Activated naive CD8-positive, alpha-beta T cell treated with anti-CD3 and anti-CD28 coated beads for 36 hours (primary cell): ENCODE results near the gene GGT1. TPM values are rescaled to one million over a fixed set of nuclear protein-coding genes. Genes with fewer than 3 reads are reported as not detected.
"Not testable (repeated sequence)": the region's sequence is repeated elsewhere in the genome, so short reads cannot be mapped to it uniquely, and the experiment has no call there.

ENCODE experiments used
- DNase-seq: peaks from one replicate; pipeline ENCODE4 v3.0.0; 2021
- H3K27ac Mint-ChIP-seq: one replicate; pipeline ENCODE4 v1.8.0; 2022; ENCODE audit warnings: mild to moderate bottlenecking, moderate library complexity, mixed read lengths
- H3K27me3 Mint-ChIP-seq: one replicate; pipeline ENCODE4 v1.8.0; 2022; ENCODE audit warnings: mild to moderate bottlenecking, mixed read lengths
- H3K36me3 Mint-ChIP-seq: one replicate; pipeline ENCODE4 v1.8.0; 2021; ENCODE audit warnings: mild to moderate bottlenecking, mixed read lengths
- H3K4me1 Mint-ChIP-seq: one replicate; pipeline ENCODE4 v1.8.0; 2021; ENCODE audit warnings: mixed read lengths
- H3K4me3 Mint-ChIP-seq: one replicate; pipeline ENCODE4 v1.8.0; 2022; ENCODE audit warnings: mild to moderate bottlenecking, moderate library complexity, mixed read lengths
- H3K9me3 Mint-ChIP-seq: one replicate; pipeline ENCODE4 v1.8.0; 2022; ENCODE audit warnings: mixed read lengths
- total RNA-seq, 2 experiments: library from RNA; stranded (reverse); gene quantifications; one replicate each; pipeline ENCODE4 v1.2.3, GENCODE V29; 2021

GGT1 gene
- total RNA-seq, 2 experiments from 2014 or later, result 11.1 to 12.3 TPM

DNA sequence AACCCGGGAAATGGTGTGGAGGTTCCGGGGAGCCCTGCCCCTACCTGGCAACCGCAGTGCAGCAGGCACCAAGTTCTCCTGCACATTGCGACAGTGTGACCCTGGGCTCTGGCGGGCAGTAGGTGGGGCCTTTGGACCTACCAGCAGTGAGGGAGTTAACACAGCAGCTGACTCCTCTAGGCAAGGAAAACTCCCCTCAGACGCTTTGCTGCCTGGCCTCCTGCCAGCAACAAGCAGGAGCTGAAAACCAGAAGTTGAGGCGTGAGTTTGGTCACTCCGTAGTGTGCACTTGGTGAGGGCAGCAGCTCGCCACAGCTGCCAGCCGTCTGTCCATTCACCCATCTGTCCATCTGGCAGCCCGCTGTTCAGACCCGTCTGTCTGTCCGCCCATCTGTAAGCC is 29.6 kb downstream of the GGT1 start:
- peaks cover 13% of the 10 kb centered on the region for H3K4me1 Mint-ChIP-seq
- H3K36me3 Mint-ChIP-seq, H3K27ac Mint-ChIP-seq, H3K9me3 Mint-ChIP-seq, H3K27me3 Mint-ChIP-seq, H3K4me3 Mint-ChIP-seq, DNase-seq: not testable (repeated sequence)

DNA sequence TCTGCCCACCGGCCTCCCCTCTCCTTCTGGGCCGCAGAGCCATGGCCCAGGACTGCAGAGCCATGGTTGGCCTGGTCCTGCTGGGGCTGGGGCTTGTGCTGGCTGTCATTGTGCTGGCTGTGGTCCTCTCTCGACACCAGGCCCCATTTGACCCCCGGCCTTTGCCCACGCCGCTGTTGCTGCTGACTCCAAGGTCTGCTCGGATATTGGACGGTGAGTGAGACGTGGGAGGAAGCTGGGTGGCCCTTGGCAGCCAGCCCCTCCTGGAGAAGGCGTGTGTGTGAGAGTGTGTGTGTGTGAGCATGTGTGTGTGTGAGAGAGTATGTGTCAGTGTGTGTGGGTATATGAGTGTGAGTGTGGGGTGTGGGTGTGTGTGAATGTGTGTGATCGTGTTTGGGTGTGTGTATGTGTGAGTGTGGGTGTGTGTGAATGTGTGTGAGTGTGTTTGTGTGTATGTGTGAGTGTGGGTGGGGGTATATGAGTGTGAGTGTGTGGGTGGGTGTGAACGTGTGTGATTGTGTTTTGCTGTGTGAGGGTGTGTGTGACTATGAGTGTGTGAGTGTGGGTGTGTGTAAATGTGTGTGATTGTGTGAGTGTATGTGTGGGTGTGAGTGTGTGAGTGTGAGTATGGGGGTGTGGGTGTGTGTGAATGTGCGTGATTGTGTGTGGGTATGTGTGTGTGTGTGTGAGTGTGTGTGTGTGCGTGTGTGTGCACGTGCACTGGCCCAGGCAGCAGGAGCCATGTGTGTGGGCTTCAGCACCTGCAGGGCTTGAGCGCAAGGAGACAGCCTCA is 30.4 kb downstream of the GGT1 start:
- not testable (repeated sequence) for H3K36me3 Mint-ChIP-seq, H3K27ac Mint-ChIP-seq, DNase-seq, H3K27me3 Mint-ChIP-seq, H3K4me3 Mint-ChIP-seq, H3K9me3 Mint-ChIP-seq
- H3K4me1 Mint-ChIP-seq, result peaks cover 13% of the 10 kb centered on the region

DNA sequence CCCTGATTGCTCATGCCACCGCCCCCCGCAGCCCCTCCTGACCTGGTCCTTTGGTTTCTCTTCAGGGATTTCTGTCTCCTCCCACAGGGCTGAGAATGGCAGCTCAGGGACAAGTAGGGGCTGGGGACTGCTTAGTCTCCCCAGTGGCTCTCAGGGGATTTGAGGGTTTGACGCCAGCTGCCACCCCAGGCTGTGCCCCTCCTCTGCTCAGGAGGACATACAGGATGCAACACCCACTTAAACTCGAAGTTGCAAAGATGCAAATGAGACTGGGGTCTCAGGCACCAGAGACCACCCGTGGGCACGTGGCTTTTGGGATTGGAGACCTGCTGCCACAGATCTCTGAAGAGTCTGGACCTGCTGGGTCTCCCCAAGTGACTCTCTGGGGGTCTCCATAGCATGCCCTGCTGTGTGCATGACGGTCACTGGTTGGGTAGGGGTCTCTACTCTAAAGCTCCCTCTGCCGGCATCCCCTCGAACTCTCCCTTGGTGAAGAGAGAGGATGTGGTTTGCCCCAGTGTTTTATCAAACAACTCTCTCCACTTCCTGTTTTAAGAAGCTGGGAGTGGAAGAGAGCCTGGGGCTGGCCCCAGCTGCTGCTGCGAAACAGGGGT is 31.9 kb downstream of the GGT1 start:
- H3K4me1 Mint-ChIP-seq, result peaks cover 13% of the 10 kb centered on the region
- H3K4me3 Mint-ChIP-seq, H3K27me3 Mint-ChIP-seq, H3K9me3 Mint-ChIP-seq, H3K27ac Mint-ChIP-seq, H3K36me3 Mint-ChIP-seq: not testable (repeated sequence)
- DNase-seq, result peak; percentile 8

DNA sequence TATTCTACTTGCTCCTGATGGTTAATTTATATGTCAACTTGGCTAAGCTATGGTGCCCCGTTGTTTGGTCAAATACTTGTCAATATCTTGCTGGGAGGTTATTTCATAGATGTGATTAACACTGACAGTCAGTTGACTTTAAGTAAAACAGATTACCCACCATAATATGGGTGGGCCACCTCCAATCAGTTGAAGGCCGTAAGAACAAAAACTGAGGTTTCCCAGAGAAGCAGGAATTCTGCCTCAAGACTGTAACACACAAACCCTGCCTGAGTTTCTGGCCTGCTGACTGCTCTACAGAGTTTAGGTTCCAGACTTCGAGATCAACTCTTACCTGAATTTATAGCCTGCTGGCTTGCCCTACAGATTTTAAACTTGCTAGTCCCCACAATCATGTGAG is 33.5 kb downstream of the GGT1 start:
- peaks cover 13% of the 10 kb centered on the region for H3K4me1 Mint-ChIP-seq
- not testable (repeated sequence) for DNase-seq, H3K27ac Mint-ChIP-seq, H3K27me3 Mint-ChIP-seq, H3K36me3 Mint-ChIP-seq, H3K9me3 Mint-ChIP-seq, H3K4me3 Mint-ChIP-seq

DNA sequence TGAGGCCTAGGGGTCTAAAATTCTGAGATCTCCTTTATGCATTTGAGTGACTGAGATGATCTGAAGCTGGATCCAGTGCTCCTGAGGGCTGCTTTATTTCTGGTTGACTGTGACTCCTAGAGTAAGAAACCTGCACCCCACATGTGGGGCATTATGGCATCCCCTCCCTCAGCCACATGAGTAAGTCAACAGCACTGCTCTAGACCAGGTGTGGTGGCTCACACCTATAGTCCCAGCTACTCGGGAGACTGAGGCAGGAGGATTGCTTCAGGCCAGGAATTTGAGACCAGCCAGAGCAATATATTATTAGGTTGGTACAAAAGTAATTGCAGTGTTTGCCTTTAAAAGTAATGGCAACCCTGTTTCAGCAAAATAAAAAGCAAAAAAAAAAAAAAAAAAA is 39.3 kb downstream of the GGT1 start:
- not testable (repeated sequence) for H3K4me3 Mint-ChIP-seq, H3K27me3 Mint-ChIP-seq, H3K9me3 Mint-ChIP-seq, H3K36me3 Mint-ChIP-seq, DNase-seq, H3K27ac Mint-ChIP-seq, H3K4me1 Mint-ChIP-seq

DNA sequence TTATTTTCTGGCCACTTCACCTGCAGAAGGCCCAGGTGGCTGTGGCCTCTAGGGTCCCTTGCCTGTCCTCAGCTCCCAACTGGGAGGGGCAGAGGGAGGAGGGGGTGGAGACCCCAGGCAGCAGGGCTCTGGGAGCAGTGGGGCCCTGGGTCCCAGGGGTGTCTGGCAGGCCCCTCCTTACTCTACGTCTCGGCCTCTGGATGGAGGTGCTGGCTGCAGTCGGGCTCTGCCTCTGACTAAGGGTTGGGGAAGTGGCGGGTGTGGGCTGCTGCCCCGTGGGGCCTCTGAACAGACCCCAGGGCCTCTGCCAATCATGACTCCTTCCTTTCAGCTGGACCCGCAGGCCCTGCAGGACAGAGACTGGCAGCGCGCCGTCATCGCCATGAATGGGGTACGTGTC is 41.4 kb downstream of the GGT1 start:
- DNase-seq, H3K4me1 Mint-ChIP-seq, H3K36me3 Mint-ChIP-seq, H3K4me3 Mint-ChIP-seq, H3K27ac Mint-ChIP-seq, H3K27me3 Mint-ChIP-seq, H3K9me3 Mint-ChIP-seq: not testable (repeated sequence)

DNA sequence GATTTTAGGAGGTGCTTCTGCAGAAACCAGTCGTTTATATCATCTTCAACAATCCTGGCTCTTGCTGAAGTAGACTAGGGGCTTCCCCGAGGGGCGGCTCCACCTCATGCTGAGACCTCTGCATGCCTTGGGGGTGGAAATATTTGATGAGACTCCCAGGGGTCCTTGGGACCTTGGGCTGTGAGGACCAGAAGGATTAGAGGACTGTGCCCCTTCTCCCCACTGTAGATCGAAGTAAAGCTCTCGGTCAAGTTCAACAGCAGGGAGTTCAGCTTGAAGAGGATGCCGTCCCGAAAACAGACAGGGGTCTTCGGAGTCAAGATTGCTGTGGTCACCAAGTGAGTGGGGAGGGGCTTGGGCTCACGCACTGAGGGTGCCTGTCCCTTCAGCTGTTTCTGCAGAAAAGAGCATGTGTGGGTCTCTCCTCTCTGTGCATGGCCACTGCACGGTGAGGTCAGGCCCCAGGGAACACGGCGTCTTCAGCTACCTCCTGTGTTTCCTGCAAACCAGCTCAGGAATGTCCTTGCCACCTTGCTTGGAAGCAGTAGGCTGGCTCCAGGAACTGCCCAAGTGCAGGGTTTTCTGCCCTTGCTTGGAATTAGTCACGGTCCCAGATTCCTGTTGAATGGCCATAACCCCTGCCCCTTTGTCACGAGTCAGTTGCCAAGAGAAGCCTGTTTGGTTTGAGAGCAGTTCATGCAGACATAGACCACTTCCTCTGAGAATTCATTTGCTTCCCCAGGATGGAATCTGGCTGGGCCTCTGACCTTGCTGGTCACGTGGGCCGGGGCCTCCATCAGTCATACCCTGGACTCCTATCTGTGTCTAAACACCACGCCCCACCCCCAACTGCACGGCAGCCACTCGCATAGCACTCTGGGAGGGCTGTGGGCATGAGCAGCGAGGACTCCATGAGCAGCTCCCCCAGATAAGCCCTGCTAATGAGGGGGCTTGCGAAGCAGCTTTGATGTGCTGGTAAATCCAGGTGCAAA is 42.7 kb downstream of the GGT1 start:
- not testable (repeated sequence) for H3K27ac Mint-ChIP-seq, H3K9me3 Mint-ChIP-seq, H3K27me3 Mint-ChIP-seq, DNase-seq, H3K4me3 Mint-ChIP-seq, H3K4me1 Mint-ChIP-seq, H3K36me3 Mint-ChIP-seq

DNA sequence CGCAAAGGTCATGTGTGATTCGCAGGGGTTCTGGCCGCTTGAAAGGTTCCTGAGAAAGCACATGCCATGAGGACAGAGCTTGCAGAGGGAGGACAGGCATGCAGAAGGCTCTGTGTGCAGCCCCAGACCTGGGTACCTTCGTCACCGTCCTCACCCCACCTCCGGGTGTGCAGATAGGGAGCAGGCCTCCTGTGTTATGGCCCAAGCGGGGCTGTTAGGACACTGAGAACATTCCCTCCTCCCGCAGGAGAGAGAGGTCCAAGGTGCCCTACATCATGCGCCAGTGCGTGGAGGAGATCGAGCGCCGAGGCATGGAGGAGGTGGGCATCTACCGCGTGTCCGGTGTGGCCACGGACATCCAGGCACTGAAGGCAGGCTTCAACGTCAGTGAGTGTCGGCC is 43.8 kb downstream of the GGT1 start:
- H3K36me3 Mint-ChIP-seq, H3K27ac Mint-ChIP-seq, H3K4me3 Mint-ChIP-seq, H3K4me1 Mint-ChIP-seq, DNase-seq, H3K9me3 Mint-ChIP-seq, H3K27me3 Mint-ChIP-seq: not testable (repeated sequence)

DNA sequence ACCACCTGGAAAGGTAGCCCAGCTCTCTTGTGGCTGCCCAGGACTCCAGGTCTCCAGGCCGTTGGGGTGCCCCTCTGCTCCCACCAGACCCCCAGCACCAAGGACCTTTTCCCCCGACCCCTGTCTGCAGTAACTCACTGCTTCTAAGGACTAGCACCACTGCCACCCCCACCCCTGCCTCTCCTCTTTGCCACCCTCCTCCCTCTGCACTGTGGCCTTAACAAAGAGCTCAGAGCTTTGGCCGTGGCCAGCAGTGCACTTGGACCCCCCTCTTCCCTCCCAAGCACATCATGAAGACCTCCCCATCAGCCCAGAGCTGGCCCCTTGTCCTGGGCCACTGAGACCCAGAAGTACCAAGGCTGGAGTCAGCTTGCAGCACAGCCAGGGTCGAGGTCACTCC is 46.4 kb downstream of the GGT1 start:
- H3K36me3 Mint-ChIP-seq, H3K9me3 Mint-ChIP-seq, H3K4me1 Mint-ChIP-seq, DNase-seq, H3K4me3 Mint-ChIP-seq, H3K27ac Mint-ChIP-seq, H3K27me3 Mint-ChIP-seq: not testable (repeated sequence)

DNA sequence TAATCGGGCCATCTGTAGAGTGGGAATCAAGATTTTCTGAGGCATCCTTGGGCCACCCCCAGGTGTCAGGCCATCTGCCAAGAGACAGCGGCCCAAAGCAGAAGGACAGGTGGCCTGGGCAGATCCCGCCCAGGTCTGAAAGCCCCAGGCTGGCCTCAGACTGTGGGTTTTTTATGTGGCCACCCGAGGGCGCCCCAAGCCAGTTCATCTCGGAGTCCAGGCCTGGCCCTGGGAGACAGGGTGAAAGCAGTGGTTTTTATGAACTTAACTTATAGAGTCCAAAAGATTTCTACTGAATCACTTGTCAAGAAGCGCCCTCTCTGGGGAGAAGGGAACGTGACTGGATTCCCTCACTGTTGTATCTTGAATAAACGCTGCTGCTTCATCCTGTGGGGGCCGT is 47.9 kb downstream of the GGT1 start:
- peak; percentile 70 for DNase-seq
- H3K27ac Mint-ChIP-seq, H3K9me3 Mint-ChIP-seq, H3K36me3 Mint-ChIP-seq, H3K4me3 Mint-ChIP-seq, H3K4me1 Mint-ChIP-seq, H3K27me3 Mint-ChIP-seq: not testable (repeated sequence)

DNA sequence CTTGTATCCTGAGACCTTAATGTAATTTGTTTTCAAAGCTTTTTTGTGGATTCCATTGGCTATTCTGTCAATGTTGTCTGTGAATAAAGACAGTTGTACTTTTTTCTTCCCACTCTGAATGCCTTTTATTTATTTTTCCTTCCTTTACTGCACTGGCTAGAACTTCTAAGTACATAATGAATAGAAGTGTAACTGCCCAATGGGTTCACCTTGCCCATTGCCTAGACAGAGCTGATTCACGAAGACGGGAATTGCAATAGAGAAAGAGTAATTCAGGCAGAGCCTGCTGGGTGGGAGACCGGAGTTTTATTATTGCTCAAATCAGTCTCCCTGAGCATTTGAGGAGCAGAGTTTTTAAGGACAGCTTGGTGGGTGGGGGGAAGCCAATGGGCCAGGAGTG is 62.4 kb downstream of the GGT1 start:
- not testable (repeated sequence) for DNase-seq, H3K36me3 Mint-ChIP-seq, H3K4me1 Mint-ChIP-seq, H3K4me3 Mint-ChIP-seq, H3K27me3 Mint-ChIP-seq, H3K27ac Mint-ChIP-seq, H3K9me3 Mint-ChIP-seq

DNA sequence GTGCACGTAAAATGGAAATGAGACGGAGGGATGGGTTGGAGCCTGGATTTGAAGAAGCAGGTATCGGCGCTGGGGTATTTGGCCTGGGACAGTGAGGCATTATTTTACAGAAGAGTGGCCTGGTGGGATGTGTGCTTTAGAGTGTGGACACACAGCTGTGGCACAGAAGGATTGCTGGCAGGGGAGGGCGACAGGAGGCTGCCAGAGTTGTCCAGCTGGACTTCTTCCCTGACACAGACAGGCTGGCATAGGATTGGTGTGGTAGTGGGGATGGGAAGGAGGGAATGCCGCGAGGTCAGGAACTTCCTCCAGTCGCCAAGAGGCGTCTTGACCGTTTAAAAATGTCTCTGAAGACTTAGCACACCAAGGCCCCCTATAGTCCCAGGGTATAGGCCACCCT is 64.9 kb downstream of the GGT1 start:
- H3K27ac Mint-ChIP-seq, H3K9me3 Mint-ChIP-seq, H3K4me1 Mint-ChIP-seq, H3K36me3 Mint-ChIP-seq, DNase-seq, H3K27me3 Mint-ChIP-seq, H3K4me3 Mint-ChIP-seq: not testable (repeated sequence)

DNA sequence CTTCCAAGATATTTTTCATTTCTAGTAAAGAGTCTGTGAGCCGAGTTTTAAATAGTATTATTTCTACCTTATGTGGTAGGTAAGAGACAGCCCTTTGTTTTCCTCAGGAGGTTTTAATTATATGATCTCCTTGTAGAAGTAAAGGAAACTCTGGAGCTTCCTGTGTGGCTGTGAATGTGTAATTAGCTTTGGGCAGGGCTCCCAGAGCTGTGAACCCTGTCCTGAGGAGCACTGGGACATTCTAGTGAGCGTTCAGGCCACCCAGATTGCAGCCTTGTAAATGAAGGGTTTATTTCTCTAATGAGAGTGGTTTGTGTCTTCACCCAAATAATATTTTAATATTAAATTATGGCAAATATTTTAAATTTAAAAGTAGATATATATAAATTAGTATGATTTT is 69.5 kb downstream of the GGT1 start:
- H3K4me1 Mint-ChIP-seq, H3K36me3 Mint-ChIP-seq, H3K9me3 Mint-ChIP-seq, H3K27ac Mint-ChIP-seq, H3K27me3 Mint-ChIP-seq, DNase-seq, H3K4me3 Mint-ChIP-seq: not testable (repeated sequence)
